ENCODE results near the gene ANKS1B.
"Not testable (repeated sequence)": the region's sequence is repeated elsewhere in the genome, so short reads cannot be mapped to it uniquely, and the experiment has no call there.

Gene ANKS1B

GRCh38 chr12:99759444-99759843, 225.3 kb downstream of the ANKS1B start:
- no peak for DNase-seq (ENCODE audit: low spot score)

- no peak for DNase-seq (ENCODE audit: low spot score)
These were observed 225.7 kb downstream of the ANKS1B start for GRCh38 chr12:99758997-99759396.

GRCh38 chr12:99752740-99753139, 232.0 kb downstream of the ANKS1B start:
- no peak for DNase-seq (ENCODE audit: low spot score)

GRCh38 chr12:99746538-99746937, 238.2 kb downstream of the ANKS1B start:
- DNase-seq (ENCODE audit: low spot score), result no peak

GRCh38 chr12:99745895-99746294, 238.8 kb downstream of the ANKS1B start:
- DNase-seq (ENCODE audit: low spot score), result no peak

- DNase-seq (ENCODE audit: low spot score), result no peak
These were observed 239.6 kb downstream of the ANKS1B start for GRCh38 chr12:99745121-99745520.

GRCh38 chr12:99736760-99737269, 247.9 kb downstream of the ANKS1B start:
- no peak for DNase-seq (ENCODE audit: low spot score)

GRCh38 chr12:99732131-99732530, 252.6 kb downstream of the ANKS1B start:
- DNase-seq (ENCODE audit: low spot score), result no peak

- no peak for DNase-seq (ENCODE audit: low spot score)
These were observed 261.8 kb downstream of the ANKS1B start for GRCh38 chr12:99722690-99723486.

- no peak for DNase-seq (ENCODE audit: low spot score)
These were observed 262.9 kb downstream of the ANKS1B start for GRCh38 chr12:99721715-99722275.

GRCh38 chr12:99720083-99720465, 264.7 kb downstream of the ANKS1B start:
- not testable (repeated sequence) for DNase-seq (ENCODE audit: low spot score)

GRCh38 chr12:99719411-99720082, 265.2 kb downstream of the ANKS1B start:
- not testable (repeated sequence) for DNase-seq (ENCODE audit: low spot score)

GRCh38 chr12:99715841-99716510, 268.8 kb downstream of the ANKS1B start:
- DNase-seq (ENCODE audit: low spot score), result not testable (repeated sequence)

GRCh38 chr12:99714921-99715320, 269.8 kb downstream of the ANKS1B start:
- DNase-seq (ENCODE audit: low spot score), result not testable (repeated sequence)

- no peak for DNase-seq (ENCODE audit: low spot score)
These were observed 270.7 kb downstream of the ANKS1B start for GRCh38 chr12:99713946-99714520.

- no peak for DNase-seq (ENCODE audit: low spot score)
These were observed 272.5 kb downstream of the ANKS1B start for GRCh38 chr12:99712281-99712680.

GRCh38 chr12:99711246-99711645, 273.5 kb downstream of the ANKS1B start:
- DNase-seq (ENCODE audit: low spot score), result no peak

- DNase-seq (ENCODE audit: low spot score), result no peak
These were observed 275.1 kb downstream of the ANKS1B start for GRCh38 chr12:99709619-99710018.

- no peak for DNase-seq (ENCODE audit: low spot score)
These were observed 275.6 kb downstream of the ANKS1B start for GRCh38 chr12:99709116-99709515.

GRCh38 chr12:99707883-99708282, 276.9 kb downstream of the ANKS1B start:
- no peak for DNase-seq (ENCODE audit: low spot score)

GRCh38 chr12:99706736-99707473, 277.8 kb downstream of the ANKS1B start:
- DNase-seq (ENCODE audit: low spot score), result no peak
